Germinal center (tissue), 1 donor: ENCODE measurements around the gene ZNF19.
"Not testable (repeated sequence)": the region's sequence is repeated elsewhere in the genome, so short reads cannot be mapped to it uniquely, and the experiment has no call there.

Source experiments
- DNase-seq: peaks from one replicate; pipeline ENCODE4 v3.0.0; 2012; ENCODE audit warnings: mixed read lengths, low spot score

Gene ZNF19

GRCh38 chr16:71489122-71489521 is at the start of gene ZNF19:
TSS of gene ZNF19 (minus strand) at chr16:71489324. CDS start at chr16:71482114, 7,210 bp downstream.
- DNase-seq, result no peak

GRCh38 chr16:71537643-71538042 is 48.5 kb upstream of the ZNF19 start:
- peak; percentile 44 for DNase-seq

GRCh38 chr16:71536752-71537499 is 47.8 kb upstream of the ZNF19 start:
- DNase-seq, result no peak

GRCh38 chr16:71532366-71532765 is 43.2 kb upstream of the ZNF19 start:
- DNase-seq, result no peak

- DNase-seq, result no peak
Observed at GRCh38 chr16:71528863-71529262, 39.7 kb upstream of the ZNF19 start.

- no peak for DNase-seq
Observed at GRCh38 chr16:71528257-71528656, 39.1 kb upstream of the ZNF19 start.

- DNase-seq, result no peak
Observed at GRCh38 chr16:71526111-71526631, 37.0 kb upstream of the ZNF19 start, which contains the start of gene CHST4. TSS of gene CHST4 (plus strand) at chr16:71526426. CDS start at chr16:71536678, 10,252 bp downstream.

GRCh38 chr16:71524566-71525553 is 35.7 kb upstream of the ZNF19 start:
- no peak for DNase-seq

- no peak for DNase-seq
Observed at GRCh38 chr16:71520550-71520949, 31.4 kb upstream of the ZNF19 start.

- no peak for DNase-seq
Observed at GRCh38 chr16:71515026-71515425, 25.9 kb upstream of the ZNF19 start.

- DNase-seq, result no peak
Observed at GRCh38 chr16:71514476-71514875, 25.4 kb upstream of the ZNF19 start.

- DNase-seq, result no peak
Observed at GRCh38 chr16:71513302-71513701, 24.2 kb upstream of the ZNF19 start.

GRCh38 chr16:71507061-71507460 is 17.9 kb upstream of the ZNF19 start:
- no peak for DNase-seq

GRCh38 chr16:71504901-71505300 is 15.8 kb upstream of the ZNF19 start:
- DNase-seq, result no peak

GRCh38 chr16:71504051-71504450 is 14.9 kb upstream of the ZNF19 start:
- not testable (repeated sequence) for DNase-seq

GRCh38 chr16:71501547-71501946 is 12.4 kb upstream of the ZNF19 start:
- no peak for DNase-seq

GRCh38 chr16:71500964-71501363 is 11.8 kb upstream of the ZNF19 start:
- DNase-seq, result no peak

GRCh38 chr16:71499775-71500364 is 10.7 kb upstream of the ZNF19 start:
- peak; percentile 57 for DNase-seq

GRCh38 chr16:71498031-71498430 is 8.9 kb upstream of the ZNF19 start:
- no peak for DNase-seq

- no peak for DNase-seq
Observed at GRCh38 chr16:71493213-71493612, 4.1 kb upstream of the ZNF19 start.

- DNase-seq, result no peak
Observed at GRCh38 chr16:71492786-71493185, 3.7 kb upstream of the ZNF19 start.

- no peak for DNase-seq
Observed at GRCh38 chr16:71491054-71491453, 1.9 kb upstream of the ZNF19 start.
